Suprapubic skin (tissue), 4 donors: ENCODE measurements around the gene SLC6A4.

Source experiments
- POLR2A ChIP-seq, 2 donors: fragments of 450-650 bp; IDR thresholded peaks; one replicate each; pipeline ENCODE4 v1.6.1; 2017; ENCODE audit warnings: antibody characterized with exemption in 2 of 2, mild to moderate bottlenecking in 2 of 2, moderate library complexity in 2 of 2
- POLR2AphosphoS5 ChIP-seq, 3 donors: sonication (generic); formaldehyde crosslinking; IDR thresholded peaks; one replicate each; pipeline ENCODE4 v1.6.1; 2017; ENCODE audit warnings: antibody characterized with exemption in 3 of 3

- TF ChIP-seq POLR2A (IDR thresholded peaks at IDR 0.05) (no peak), POLR2AphosphoS5 (IDR thresholded peaks at IDR 0.05) (no peak)
Observed at GRCh38 chr17:30174556-30174955, 60.9 kb downstream of the SLC6A4 start.
